Skeletal muscle cell (primary cell): ENCODE measurements around the gene S1PR5.
"Not testable (repeated sequence)": the region's sequence is repeated elsewhere in the genome, so short reads cannot be mapped to it uniquely, and the experiment has no call there.

ENCODE experiments used
- DNase-seq: peaks from one replicate; pipeline ENCODE4 v3.0.0-alpha.2; 2010; ENCODE audit warnings: low read depth
- H3K4me3 ChIP-seq: 2 replicates; pipeline ENCODE4 v1.5.1; 2011; ENCODE audit warnings: low read depth, mild to moderate bottlenecking, control low read depth, low read length, moderate library complexity

The S1PR5 gene, protein sequence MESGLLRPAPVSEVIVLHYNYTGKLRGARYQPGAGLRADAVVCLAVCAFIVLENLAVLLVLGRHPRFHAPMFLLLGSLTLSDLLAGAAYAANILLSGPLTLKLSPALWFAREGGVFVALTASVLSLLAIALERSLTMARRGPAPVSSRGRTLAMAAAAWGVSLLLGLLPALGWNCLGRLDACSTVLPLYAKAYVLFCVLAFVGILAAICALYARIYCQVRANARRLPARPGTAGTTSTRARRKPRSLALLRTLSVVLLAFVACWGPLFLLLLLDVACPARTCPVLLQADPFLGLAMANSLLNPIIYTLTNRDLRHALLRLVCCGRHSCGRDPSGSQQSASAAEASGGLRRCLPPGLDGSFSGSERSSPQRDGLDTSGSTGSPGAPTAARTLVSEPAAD

DNA sequence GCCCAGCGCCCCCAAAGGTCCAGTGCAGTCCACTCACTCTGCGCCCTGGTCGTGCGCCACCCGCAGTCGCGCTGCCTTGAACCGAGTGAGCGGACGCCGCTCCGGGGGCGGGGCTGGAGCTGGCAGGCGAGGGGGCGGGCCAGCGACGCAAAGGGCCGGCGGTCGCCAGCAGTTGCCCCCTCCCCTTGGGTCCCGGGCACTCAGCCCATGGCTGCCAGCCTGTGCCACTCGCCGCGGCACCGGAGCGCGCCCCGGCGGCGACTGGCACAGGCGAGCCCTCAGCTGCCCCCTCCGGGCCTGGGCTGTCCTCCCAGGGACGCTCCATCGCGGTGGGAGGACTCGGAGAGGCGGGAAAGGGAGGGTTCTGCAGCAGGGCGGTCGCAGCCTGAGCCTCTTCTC is at the start of gene S1PR5:
Gene S1PR5 (minus strand): TSS at position 87 of the 399 bp plus-strand sequence. CDS start 2,436 bp downstream, outside the sequence.
- H3K4me3 ChIP-seq = peak within 1 kb of the TSS; percentile 48
- DNase-seq = no peak

DNA sequence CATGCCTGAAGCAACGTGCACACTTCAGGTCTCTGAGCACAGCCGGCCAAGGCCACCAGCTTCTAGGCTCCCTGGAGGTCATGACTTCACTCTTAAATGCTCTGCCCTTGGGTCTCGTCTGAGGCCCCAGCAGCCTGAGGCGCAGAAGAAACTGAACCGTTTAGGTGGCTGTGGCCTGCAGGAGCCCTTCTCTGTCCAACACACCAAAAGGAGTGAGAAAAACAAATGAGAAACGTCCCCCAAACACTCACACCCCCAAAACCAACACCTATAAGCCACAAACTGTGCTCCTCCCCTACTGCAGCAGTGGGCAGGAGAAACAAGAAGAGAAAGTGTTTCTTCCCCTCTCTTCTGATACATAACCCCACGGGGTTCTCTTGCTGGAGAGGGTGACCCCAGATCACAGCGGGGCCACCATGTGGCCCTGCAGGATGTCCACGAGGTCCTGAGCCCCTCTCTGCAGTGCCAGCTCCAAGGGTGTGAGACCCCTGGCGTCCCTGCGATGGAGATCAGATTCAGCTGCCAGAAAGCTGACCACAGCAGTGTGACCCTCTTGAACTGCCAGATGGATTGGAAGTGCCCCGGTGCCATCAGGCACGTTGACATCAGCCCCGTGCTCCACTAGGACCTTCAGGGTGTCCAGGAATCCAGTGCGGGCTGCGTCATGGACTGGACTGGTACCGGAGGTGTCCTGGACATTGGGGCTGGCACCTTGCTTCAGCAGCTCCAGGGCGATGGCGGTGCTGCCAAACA is 49.6 kb upstream of the S1PR5 start:
- no peak for DNase-seq

DNA sequence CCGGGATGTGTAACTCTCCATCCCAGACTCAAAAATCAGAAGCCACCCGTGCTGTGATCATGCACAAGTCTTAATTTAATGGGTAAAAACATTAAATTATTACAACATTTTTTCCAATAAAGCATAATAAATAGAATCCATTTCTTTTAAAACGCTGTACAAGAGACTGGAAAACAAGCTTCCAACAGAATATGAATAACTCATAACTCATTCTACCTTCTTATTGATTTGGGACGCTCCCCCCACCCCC is 49.1 kb upstream of the S1PR5 start:
- no peak for DNase-seq

More for the DNA sequence above, 49.6 kb upstream of the S1PR5 start:
- H3K4me3 ChIP-seq = peak overlapping the region; percentile 95

DNA sequence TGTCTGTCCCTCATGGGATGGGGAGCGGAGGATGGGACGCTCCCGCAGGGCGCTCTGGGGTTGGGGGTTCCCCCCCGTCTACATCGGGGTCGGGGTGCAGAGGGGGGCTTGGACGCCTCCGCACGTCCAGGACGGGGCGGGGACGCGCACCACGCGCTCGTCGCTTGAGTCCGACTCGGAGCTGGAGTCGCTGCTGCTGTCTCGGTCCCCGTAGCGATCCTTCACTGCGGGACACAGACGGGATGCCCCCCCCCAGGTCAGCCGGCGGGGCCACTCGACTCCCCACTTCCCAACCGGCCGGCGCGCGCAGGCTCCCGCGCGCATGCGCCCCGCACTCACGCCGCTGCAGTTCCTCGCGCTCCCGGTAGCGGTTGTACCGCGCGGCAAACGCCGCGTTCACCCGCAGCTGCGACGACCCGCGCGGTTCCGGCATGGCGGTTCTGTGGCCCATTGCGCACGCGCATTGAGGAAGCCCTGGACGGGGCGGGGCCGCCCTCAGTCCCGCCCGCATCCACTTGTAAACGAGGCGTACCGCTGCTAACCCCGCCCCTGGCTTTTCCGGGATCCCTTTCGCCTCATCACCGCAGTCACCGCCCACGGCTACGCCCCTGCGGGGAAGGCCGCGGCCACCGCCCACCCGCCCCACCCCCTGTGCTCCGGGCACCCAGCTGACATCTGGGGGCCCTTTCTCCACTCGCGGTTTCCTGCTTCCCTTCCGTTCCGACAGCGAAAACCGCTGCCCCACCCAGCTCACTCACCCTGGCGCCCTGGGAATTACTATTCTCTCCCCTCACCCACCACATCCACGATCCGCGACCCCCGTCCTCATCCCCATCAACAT is 48.5 kb upstream of the S1PR5 start, which contains the start of gene KRI1:
Gene KRI1 (minus strand): TSS at position 444 of the 841 bp plus-strand sequence. CDS start 11 bp downstream, at position 433.
- peak within 1 kb of the TSS; percentile 95 for H3K4me3 ChIP-seq
- DNase-seq = peak; percentile 87

More for the DNA sequence above, 49.1 kb upstream of the S1PR5 start:
- peak overlapping the region; percentile 95 for H3K4me3 ChIP-seq

DNA sequence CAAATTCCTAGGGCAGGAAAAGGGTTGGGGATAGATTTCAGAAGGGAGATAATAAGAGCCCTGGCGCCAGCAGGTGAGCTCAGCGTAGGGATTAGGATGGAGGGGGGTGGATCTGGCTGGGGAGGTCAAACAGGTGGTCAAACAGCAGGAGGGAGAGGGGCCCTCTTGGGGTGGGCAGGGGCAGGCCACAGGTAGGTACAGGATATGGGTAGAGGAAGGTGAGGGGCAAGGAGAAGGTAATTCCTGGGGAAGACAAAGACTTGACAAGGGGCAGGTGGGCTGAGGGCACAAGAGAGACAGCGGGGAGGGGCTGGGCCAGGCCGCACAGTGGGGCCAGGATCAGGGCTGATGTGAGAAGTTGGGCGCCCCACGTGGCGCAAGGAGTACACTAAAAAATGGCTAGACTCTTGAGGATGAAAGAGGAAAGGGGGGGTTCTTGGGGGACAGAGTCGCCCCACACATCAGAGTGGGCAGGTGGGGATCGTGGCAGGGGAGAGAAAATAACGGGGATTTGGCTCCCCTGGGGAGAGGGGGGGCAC is 47.9 kb upstream of the S1PR5 start:
- DNase-seq = no peak
- H3K4me3 ChIP-seq = peak overlapping the region; percentile 95

DNA sequence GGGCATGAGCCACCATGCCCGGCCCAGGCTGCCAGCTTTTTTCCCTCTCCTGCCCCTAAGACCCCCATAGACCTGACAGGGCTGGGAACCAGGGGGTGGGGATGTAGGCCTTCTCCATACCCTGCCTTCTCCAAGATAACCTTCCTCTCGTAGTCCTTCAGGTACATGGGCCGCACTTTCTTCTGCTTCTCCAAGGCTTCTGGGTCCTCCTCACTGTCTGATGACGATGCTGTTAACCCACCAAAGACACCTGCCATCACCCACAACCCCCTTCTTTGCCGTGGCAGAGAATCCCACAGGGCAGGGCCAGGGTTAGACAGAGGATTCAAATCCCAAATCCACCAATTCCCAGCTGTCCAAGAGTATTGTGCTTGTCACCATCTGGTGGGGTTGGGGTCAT is 45.4 kb upstream of the S1PR5 start:
- DNase-seq = no peak
- H3K4me3 ChIP-seq = no peak overlapping the region

DNA sequence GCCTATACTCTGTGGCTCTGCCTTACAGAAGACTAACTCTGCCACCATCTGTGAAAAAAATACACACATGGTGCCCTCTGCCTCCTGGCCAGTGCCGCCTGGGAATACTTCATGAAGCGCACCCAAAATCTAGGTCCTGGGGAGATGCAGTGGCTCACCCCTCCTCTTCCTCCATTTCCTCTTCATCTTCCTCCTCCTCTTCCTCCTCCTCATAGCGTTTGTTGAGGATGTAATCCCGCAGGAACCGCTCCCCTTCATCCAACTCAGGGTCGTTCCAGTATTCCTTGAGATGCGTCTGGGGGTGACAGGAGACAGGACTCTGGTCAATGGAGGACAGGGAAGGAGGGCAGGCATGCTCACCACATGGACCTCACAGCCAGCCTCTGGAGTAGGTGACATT is 42.9 kb upstream of the S1PR5 start:
- H3K4me3 ChIP-seq = no peak overlapping the region
- no peak for DNase-seq

DNA sequence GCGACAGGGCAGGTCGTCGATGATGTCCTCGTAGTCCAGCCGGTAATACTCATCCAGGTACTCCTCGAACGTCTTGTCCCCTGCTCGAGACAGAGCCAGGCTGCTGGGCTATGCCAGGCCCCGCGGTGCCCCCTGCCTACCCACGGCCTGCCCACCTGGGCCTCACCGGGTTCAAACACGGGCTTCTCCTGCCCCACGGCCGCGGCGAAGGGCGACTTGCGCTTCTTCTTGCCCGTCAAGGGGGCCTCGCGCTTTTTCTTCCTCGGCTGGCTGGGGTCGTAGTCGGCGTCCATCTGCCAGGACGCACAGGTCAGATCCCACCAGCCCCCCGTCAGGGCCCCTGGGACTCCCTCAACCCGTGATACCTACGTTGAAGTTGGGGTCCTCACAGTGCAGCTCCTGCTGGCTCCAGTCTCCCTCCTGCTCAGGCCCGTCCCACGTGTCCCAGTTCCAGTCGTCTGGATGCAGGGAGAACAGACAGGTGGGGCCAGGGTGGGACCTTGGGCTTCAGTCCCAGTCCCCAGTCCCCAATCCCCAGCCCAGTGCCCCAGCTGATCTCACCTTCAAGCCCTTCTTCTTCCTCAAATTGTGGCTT is 40.5 kb upstream of the S1PR5 start:
- H3K4me3 ChIP-seq = no peak overlapping the region
- DNase-seq = no peak

DNA sequence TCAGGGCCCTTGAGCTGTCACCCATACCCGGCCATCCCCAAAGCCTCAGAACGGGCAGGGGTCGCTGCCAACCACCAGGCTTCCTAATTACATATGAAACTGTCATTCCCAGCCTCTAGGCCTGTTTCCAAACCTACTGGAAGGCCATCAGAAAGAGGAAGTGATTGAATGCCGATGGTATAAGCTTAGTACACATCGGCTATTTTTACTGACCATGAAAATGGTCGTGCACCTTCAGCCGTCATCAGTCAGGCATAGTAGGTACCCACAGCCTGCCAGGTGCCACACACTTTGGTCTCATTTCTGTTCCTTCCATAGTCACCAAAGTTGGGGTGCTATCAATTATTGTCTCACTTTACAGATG is 38.3 kb upstream of the S1PR5 start:
- DNase-seq = no peak
- H3K4me3 ChIP-seq = no peak overlapping the region

DNA sequence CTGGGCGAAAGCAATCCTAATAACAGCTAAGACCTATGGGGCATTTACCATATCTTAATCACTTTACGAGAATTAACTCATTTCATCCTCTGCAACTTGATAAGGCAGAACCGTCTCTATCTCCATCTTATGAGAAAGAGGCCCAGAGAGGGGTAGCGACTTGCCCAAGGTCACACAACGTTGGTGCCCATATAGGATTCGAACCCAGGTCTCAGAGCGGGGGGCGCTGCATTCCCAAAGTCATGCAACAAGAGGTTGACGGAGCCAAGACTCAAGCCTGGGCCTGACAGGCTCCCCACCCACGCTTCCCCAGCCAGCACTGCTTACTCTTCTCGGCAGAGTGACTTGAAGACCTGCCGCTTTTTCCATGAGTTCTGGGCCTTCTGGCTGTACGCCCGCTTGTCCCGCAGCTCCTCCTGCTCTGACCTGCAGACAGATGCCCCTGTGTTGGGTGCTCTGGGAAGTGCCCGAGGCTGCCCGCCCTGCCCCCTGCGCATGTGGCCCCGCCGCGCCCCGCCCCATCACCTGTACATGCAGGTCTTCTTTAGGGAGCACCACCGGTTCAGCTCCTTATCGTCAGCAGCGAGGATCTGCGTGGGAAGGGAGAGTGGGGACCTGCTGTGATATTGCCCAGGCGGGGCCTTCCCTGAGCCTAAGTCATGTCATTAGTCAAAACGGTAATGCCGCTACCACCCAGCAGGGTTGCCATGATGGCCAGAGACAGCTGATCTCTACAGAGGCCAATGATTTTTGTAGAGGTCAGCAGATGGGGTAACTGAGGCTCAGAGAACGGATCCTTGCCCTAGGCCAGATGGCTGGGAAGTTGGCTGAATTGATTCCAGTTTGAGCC is 37.7 kb upstream of the S1PR5 start:
- DNase-seq = no peak
- H3K4me3 ChIP-seq = no peak overlapping the region

DNA sequence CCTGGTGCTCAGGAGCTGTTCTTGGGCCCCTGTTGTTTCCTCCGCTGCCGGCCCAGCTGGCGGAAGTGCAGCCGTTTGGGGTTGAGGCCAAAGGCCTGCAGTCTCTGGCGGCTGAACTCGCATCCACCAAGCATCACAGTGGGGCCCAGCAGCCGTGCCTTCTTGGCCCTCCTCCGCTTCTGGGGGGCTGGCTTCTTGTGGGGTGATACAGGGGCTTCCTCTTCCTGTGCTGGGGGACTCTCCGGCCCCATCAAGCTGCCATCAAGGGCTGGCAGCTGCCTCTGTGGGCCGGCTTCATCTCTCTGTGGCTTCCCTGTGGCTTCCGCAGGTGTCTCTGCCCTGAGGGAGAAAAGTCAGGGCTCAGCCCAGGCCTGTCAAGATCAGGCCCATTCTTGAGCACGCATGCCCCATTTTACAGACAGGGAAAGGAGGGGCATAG is 36.7 kb upstream of the S1PR5 start:
- H3K4me3 ChIP-seq = no peak overlapping the region

DNA sequence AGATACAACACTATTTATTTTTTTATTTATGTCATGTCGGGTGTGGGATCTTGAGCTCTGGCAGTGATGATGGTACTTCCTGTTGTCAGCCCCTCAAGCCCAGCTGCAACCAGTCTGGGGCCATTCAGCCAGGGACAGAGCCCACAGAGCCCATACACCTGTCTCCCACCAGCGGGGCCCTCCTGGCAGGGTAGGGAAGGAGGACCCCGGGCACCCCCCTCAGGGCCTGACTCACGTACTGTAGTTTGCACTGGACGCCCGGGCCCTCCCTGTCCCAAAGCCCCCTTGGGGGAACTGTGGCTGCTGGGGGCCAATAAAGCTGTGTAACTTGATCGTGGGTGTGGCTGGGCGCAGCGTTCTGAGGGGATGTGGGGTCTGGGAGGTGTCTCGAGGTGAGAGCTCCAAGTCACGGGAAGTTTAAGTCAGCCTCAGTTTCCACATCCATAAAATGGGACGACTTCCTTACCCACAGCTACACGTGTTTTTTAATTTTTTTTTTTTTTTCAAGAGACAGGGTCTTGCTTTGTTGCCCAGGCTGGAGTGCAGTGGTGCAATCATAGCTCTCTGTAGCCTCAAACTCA is 35.9 kb upstream of the S1PR5 start:
- no peak for DNase-seq
- no peak overlapping the region for H3K4me3 ChIP-seq

More for the DNA sequence above, 36.7 kb upstream of the S1PR5 start:
- no peak for DNase-seq

DNA sequence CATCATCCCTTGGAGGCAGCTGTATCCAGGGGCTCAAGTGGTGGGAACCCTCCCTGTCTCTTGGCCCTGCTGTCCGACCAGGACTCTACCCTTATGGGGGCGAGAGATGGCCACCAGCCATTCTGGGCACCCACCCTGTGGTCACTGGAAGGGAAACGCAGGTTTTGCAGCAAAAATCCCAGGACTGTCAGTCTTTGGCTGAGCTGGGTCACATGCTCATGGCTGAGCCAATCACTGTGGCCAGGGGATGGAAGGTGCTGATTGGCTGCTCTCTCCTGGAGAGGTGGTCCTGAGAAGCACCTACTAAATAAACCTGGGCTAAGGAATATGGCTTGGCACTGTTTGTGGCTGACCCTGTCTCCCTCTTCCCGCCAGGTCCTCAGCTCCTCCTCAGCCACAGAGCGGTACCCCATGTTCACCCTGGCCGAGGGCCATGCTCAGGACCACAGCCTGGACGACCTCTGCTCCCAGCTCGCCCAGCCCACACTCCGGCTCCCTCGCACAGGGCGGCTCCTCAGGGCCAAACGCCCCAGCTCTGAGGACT is 35.3 kb upstream of the S1PR5 start:
- DNase-seq = no peak
- no peak overlapping the region for H3K4me3 ChIP-seq

DNA sequence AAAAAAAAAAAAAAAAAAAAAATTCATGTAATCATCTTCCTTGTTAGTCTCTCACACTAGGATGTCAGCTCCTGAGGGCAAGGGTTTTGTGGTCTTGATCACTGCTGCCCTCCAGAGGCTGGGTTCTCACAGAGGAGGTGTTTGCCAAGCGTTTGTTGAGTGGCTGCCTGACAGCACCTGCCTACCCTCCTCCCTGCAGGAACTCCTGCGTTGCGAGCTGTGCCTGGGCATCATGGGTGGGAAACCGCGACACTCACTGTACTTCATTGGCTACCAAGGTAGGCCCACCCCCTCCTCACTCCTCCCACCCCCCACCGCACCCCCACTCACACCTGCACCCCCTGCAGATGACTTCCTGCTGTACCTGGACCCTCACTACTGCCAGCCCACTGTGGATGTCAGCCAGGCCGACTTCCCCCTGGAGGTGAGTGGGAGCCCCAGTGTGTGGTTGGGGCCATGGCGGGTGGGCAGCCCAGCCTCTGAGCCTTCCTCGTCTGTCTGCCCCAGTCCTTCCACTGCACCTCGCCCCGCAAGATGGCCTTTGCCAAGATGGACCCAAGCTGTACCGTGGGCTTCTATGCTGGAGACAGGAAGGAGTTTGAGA is 34.6 kb upstream of the S1PR5 start:
- no peak overlapping the region for H3K4me3 ChIP-seq
- no peak for DNase-seq

DNA sequence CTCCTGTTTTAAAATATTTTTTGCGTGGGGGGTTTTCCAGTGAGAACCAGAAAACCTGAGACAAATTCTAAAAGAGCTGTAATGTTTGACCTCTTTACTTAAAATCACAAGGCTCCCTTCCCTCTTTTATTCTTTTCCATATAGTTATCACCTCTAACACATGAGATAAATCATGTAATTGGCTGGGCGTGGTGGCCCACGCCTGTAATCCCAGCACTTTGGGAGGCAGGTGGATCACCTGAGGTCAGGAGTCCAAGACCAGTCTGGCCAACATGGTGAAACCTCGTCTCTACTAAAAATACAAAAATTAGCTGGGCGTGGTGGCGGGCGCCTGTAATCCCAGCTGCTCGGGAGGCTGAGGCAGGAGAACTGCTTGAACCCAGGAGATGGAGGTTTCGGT is 33.8 kb upstream of the S1PR5 start:
- not testable (repeated sequence) for DNase-seq, H3K4me3 ChIP-seq

DNA sequence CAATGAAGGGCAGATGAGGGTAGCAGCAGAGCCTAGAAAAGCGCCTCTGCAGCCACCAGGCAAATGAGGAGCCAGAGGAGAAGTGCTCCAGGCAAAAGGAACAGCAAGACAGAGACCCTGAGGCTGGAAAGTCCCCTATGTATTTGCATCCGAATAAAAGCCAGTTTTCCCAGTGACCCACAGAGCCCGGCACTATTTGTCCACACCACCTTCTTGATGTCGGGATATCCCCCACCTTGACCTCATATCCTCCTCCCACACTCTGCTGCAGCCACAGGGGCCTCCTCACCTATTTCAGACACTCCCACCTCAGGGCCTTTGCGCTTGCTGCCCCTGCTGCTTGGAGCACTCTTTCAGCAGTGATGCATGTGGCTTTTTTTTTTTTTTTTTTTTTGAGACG is 33.1 kb upstream of the S1PR5 start:
- H3K4me3 ChIP-seq = no peak overlapping the region
- no peak for DNase-seq

DNA sequence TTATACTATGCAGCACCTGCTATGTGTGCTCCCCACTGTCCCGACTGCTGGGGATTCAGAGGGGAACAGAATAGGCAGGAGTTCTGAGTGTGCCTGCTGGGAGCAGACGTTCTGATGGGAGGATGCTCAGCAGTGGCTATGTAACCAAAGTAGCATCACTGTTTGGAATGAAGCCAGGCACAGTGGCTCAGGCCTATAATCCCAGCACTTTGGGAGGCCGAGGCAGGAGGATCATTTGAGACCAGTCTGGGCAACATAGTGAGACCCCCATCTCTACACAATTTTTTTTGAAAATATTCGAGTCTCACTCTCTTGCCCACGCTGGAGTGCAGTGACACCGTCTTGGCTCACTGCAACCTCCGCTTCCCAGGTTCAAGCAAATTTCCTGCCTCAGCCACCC is 32.5 kb upstream of the S1PR5 start:
- no peak for DNase-seq
- H3K4me3 ChIP-seq = no peak overlapping the region
